Measurements from ENCODE around the gene EMB.
"Not testable (repeated sequence)": the region's sequence is repeated elsewhere in the genome, so short reads cannot be mapped to it uniquely, and the experiment has no call there.

Gene EMB

GRCh38 chr5:50423100-50423799 is 17.8 kb downstream of the EMB start:
- in situ Hi-C loops (cut with HindIII; ENCODE audit: low sequenced_read_pairs): not testable (repeated sequence)

DNA sequence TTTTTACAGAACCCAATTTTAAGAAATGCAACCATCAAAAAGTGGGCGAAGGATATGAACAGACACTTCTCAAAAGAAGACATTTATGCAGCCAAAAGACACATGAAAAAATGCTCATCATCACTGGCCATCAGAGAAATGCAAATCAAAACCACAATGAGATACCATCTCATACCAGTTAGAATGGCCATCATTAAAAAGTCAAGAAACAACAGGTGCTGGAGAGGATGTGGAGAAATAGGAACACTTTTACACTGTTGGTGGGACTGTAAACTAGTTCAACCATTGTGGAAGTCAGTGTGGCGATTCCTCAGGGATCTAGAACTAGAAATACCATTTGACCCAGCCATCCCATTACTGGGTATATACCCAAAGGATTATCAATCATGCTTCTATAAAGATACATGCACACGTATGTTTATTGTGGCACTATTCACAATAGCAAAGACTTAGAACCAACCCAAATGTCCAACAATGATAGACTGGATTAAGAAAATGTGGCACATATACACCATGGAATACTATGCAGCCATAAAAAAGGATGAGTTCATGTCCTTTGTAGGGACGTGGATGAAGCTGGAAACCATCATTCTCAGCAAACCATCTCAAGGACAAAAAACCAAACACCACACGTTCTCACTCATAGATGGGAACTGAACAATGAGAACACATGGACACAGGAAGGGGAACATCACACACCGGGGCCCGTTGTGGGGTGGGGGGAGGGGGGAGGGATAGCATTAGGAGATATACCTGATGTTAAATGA is 19.7 kb downstream of the EMB start:
- in situ Hi-C loops (cut with HindIII; ENCODE audit: low sequenced_read_pairs): not testable (repeated sequence)

DNA sequence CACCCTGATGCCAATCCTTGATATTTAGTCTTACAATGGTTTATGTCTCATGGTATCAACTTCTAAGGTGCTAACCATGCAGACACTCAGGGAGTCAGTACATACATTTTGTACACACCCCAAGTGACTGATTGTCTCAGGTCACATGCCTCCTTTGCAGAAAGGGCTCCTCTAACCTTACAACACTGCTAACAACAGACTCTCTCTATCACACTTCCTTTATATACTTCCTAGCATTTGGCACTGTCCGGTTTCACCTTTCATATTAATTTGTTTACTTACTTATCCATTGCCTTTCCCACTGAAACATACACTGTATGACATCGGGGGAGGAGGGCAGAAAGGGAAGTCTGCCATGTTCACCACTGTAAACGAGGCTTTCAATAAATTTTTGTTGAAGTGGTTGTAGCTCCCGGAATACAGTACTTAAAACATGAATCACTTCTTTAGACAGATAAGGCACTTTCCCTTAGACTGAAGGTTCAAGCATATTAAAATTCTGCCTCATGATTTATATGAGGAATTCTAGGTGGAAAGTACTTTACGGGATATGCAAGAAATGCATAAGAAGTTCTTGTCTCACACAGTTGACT is 20.6 kb downstream of the EMB start:
- in situ Hi-C loops (cut with HindIII; ENCODE audit: low sequenced_read_pairs): no loop called here

GRCh38 chr5:50419656-50420055 is 21.4 kb downstream of the EMB start:
- in situ Hi-C loops (cut with HindIII; ENCODE audit: low sequenced_read_pairs): not testable (repeated sequence)

GRCh38 chr5:50416637-50417036 is 24.5 kb downstream of the EMB start:
- in situ Hi-C loops (cut with HindIII; ENCODE audit: low sequenced_read_pairs): not testable (repeated sequence)

GRCh38 chr5:50415912-50416311 is 25.2 kb downstream of the EMB start:
- in situ Hi-C loops (cut with HindIII; ENCODE audit: low sequenced_read_pairs): no loop called here

GRCh38 chr5:50410932-50411331 is 30.2 kb downstream of the EMB start:
- in situ Hi-C loops (cut with HindIII; ENCODE audit: low sequenced_read_pairs): not testable (repeated sequence)

- in situ Hi-C loops (cut with HindIII; ENCODE audit: low sequenced_read_pairs): no loop called here
These were observed 34.2 kb downstream of the EMB start for GRCh38 chr5:50406877-50407276.

GRCh38 chr5:50401336-50401735 is 39.8 kb downstream of the EMB start:
- in situ Hi-C loops (cut with HindIII; ENCODE audit: low sequenced_read_pairs): no loop called here

DNA sequence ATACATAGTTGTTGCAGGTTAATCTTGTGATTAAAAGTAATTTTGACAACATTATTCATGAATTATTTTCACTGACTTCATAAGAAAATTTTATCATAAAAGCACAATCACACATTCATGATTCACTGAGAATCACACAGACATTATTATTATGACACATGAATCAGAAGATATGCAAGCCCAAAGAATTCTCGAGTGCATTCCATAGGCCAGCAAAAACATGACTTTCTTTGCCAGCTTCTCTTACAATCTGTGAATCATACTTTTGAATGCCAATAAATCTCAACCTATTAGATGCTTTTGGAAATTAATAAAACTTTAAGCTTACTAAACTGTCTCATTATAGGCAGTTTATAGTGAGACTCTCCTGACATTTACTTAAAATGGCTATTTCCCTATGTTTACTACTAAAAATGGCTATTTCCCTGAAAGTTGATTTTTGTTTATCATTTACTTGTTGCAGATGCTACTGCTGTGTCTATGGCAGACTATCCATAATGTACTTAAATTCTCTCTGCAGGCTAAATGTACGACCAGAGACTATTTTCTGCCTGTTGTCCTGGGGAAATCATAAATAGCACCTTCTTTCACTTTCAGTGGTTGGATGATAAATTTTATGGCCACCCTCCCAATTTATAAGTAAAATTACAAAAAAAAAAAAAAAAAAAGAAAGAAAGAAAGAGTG is 47.0 kb downstream of the EMB start:
- in situ Hi-C loops (cut with HindIII; ENCODE audit: low sequenced_read_pairs): not testable (repeated sequence)

DNA sequence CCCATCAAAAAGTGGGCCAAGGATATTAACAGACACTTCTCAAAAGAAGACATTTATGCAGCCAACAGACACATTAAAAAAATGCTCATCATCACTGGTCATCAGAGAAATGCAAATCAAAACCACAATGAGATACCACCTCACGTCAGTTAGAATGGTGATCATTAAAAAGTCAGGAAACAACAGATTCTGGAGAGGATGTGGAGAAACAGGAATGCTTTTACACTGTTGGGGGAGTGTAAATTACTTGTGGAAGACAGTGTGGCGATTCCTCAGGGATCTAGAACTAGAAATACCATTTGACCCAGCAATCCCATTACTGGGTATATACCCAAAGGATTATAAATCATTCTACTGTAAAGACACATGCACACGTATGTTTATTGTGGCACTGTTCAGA is 48.8 kb downstream of the EMB start:
- in situ Hi-C loops (cut with HindIII; ENCODE audit: low sequenced_read_pairs): not testable (repeated sequence)

DNA sequence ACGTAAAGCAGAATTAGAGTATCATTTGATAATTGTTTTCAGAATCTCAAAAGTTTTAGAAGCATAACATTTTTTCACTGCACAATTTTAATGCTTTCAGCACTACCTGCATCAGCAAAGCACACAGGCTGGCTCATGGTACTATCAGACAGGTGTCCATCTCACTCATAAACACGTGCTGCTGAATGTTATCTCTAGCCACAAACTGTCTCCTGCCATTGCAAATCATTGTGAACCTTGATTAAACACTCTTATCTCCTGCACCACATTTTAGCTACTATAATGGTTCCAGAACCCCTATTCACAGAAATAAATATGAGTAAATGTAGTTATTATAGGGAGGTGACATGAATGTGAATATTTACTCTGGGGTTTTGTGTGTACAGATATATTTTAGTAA is 56.7 kb downstream of the EMB start:
- in situ Hi-C loops (cut with HindIII; ENCODE audit: low sequenced_read_pairs): not testable (repeated sequence)

DNA sequence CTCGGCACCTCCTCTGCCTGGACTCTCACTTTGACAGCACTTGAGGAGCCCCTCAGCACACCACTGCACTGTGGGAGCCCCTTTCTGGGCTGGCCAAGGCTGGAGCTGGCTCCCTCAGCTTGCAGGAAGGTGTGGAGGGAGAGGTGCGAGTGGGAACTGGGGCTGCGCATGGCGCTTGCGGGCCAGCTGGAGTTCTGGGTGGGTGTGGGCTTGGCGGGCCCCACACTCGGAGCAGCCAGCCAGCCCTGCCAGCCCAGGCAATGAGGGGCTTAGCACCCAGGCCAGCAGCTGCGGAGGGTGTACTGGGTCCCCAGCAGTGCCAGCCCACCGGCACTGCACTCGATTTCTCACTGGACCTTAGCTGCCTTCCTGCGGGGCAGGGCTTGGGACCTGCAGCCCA is 64.4 kb downstream of the EMB start:
- in situ Hi-C loops (cut with HindIII; ENCODE audit: low sequenced_read_pairs): not testable (repeated sequence)

DNA sequence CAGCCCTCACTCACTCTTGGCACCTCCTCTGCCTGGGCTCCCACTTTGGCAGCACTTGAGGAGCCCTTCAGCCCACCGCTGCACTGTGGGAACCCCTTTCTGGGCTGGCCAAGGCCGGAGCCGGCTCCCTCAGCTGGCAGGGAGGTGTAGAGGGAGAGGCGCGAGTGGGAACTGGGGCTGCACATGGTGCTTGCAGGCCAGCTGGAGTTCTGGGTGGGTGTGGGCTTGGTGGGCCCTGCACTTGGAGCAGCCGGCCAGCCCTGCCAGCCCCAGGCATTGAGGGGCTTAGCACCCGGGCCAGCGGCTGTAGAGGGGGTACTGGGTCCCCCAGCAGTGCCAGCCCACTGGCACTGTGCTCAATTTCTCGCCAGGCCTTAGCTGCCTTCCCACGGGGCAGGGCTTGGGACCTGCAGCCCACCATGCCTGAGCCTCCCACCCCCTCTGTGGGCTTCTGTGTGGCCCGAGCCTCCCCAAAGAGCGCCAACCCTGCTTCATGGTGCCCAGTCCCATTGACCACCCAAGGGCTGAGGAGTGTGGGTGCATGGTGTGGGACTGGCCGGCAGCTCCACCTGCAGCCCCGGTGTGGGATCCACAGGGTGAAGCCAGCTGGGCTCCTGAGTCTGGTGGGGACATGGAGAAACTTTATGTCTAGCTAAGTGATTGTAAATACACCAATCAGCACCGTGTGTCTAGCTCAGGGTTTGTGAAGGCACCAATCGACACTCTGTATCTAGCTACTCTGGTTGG is 71.6 kb downstream of the EMB start:
- in situ Hi-C loops (cut with HindIII; ENCODE audit: low sequenced_read_pairs): not testable (repeated sequence)

GRCh38 chr5:50365426-50366251 is 75.4 kb downstream of the EMB start:
- in situ Hi-C loops (cut with HindIII; ENCODE audit: low sequenced_read_pairs): no loop called here

DNA sequence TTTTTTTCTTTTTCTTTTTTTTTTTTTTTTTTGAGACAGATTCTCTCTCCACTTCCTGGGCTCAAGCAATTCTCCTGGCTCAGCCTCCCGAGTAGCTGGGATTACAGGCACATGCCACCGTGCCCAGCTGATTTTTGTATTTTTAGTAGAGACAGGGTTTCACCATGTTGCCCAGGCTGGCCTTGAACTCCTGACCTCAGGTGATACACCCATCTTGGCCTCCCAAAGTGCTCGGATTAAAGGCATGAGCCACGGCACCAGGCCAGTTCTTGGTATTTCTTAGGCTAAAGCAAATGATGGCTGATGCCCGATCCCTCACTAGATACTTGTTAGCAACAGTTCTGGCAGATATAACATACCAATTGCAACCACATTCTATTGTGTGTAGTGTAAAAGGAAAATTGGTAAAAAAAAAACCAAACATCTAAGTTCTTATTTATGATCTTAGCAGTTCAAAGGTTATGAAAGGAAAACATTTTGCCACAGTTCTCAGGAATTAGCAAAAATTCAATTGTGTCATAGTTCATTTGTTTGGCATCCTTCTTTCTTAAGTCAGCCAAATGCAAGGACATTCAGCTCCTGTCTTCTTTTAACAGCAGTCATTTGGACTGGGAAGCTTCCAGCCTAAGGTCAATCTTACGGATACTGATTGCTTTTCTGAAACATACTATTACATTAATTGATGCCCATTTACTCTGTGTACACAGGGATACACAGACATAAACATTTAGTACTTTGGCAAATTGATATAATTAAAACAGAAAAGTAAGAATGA is 76.4 kb downstream of the EMB start:
- in situ Hi-C loops (cut with HindIII; ENCODE audit: low sequenced_read_pairs): not testable (repeated sequence)

DNA sequence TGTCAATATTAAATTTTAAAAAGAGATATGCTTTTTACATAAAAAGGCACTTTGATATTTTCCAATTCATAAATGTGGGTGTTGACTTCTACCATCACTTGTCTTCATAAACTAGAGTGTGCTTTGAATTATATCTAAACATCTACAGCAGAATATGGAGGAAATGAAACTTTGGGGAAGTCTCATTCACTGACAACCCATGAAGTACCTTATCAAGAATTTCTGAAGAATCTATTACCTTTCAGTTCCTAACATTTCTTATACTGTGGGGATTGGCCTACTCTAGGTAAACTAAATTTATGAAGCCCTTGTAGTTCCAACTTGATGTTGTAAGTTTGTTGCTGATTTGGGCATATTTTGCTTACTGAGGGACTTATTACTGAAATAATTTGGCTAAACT is 81.9 kb downstream of the EMB start:
- in situ Hi-C loops (cut with HindIII; ENCODE audit: low sequenced_read_pairs): no loop called here

GRCh38 chr5:50352382-50352781 is 88.7 kb downstream of the EMB start:
- in situ Hi-C loops (cut with HindIII; ENCODE audit: low sequenced_read_pairs): no loop called here
